ENCODE results near the gene VSTM2A.

DNA sequence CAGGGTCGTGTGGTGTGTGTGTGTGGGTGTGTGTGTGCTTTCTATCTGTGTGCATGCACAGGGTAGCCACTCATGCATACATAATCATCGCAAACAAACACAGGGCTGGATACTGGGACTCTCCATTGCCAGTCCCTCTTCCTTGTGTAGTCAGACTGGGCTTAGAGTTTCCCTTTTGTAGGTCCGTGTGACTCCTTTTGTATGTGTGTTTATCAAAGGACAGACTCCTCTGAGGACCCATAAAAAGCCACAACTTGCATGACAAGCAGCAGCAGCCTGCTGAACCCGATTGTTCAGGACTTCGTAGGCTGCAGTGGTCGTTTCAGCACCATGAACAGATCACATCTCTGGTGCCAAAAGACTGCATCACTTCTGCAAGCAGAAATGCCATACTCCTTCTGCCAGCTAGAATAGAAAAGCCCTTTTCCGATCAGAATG is 895 bp downstream of the VSTM2A start:
- TF ChIP-seq, protein P1, sequence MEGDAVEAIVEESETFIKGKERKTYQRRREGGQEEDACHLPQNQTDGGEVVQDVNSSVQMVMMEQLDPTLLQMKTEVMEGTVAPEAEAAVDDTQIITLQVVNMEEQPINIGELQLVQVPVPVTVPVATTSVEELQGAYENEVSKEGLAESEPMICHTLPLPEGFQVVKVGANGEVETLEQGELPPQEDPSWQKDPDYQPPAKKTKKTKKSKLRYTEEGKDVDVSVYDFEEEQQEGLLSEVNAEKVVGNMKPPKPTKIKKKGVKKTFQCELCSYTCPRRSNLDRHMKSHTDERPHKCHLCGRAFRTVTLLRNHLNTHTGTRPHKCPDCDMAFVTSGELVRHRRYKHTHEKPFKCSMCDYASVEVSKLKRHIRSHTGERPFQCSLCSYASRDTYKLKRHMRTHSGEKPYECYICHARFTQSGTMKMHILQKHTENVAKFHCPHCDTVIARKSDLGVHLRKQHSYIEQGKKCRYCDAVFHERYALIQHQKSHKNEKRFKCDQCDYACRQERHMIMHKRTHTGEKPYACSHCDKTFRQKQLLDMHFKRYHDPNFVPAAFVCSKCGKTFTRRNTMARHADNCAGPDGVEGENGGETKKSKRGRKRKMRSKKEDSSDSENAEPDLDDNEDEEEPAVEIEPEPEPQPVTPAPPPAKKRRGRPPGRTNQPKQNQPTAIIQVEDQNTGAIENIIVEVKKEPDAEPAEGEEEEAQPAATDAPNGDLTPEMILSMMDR (IDR thresholded peaks at IDR 0.05) = no peak
- no peak for TF ChIP-seq FOXS1 (CRISPR knock-in tag; IDR thresholded peaks at IDR 0.05)
- no peak for TF ChIP-seq MAFK (IDR thresholded peaks at IDR 0.05; ENCODE audit: partially characterized antibody)
- no peak for TF ChIP-seq ZNF302 (CRISPR knock-in tag; IDR thresholded peaks at IDR 0.05)
- TF ChIP-seq, protein P2, sequence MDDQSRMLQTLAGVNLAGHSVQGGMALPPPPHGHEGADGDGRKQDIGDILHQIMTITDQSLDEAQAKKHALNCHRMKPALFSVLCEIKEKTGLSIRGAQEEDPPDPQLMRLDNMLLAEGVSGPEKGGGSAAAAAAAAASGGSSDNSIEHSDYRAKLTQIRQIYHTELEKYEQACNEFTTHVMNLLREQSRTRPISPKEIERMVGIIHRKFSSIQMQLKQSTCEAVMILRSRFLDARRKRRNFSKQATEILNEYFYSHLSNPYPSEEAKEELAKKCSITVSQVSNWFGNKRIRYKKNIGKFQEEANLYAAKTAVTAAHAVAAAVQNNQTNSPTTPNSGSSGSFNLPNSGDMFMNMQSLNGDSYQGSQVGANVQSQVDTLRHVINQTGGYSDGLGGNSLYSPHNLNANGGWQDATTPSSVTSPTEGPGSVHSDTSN (IDR thresholded peaks at IDR 0.05) = no peak
- no peak for TF ChIP-seq KDM1A (IDR thresholded peaks at IDR 0.05; ENCODE audit: low read depth)
- TF ChIP-seq, protein P3, sequence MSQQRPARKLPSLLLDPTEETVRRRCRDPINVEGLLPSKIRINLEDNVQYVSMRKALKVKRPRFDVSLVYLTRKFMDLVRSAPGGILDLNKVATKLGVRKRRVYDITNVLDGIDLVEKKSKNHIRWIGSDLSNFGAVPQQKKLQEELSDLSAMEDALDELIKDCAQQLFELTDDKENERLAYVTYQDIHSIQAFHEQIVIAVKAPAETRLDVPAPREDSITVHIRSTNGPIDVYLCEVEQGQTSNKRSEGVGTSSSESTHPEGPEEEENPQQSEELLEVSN (IDR thresholded peaks at IDR 0.05; ENCODE audit: borderline replicate concordance, low read depth) = no peak
- no peak for TF ChIP-seq MYC (IDR thresholded peaks at IDR 0.05; ENCODE audit: borderline replicate concordance, low read length)
- TF ChIP-seq, protein P4, sequence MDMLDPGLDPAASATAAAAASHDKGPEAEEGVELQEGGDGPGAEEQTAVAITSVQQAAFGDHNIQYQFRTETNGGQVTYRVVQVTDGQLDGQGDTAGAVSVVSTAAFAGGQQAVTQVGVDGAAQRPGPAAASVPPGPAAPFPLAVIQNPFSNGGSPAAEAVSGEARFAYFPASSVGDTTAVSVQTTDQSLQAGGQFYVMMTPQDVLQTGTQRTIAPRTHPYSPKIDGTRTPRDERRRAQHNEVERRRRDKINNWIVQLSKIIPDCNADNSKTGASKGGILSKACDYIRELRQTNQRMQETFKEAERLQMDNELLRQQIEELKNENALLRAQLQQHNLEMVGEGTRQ (IDR thresholded peaks at IDR 0.05) = no peak
- no peak for TF ChIP-seq POLR2A (IDR thresholded peaks at IDR 0.05; ENCODE audit: low read length)
- TF ChIP-seq TFCP2L1 (CRISPR knock-in tag; IDR thresholded peaks at IDR 0.05) = no peak
- TF ChIP-seq RFX5 (IDR thresholded peaks at IDR 0.05) = no peak
